HCT116 (cell line): ENCODE results near the gene EEF1AKMT2. TPM values are rescaled to one million over a fixed set of nuclear protein-coding genes. Genes with fewer than 3 reads are reported as not detected.

Source experiments
- ATAC-seq: fragments of 200-7000 bp; cut with Tn5 transposase; 2 replicates; pipeline ENCODE4 v1.9.1; 2020; ENCODE audit warnings: mild to moderate bottlenecking, moderate library complexity
- BruUV-seq: library from RNA; stranded (reverse); fragments of 400-500 nt; replicated peaks from 2 replicates; lab custom pipeline; 2021; lab: Mats Ljungman, UMichigan
- CTCF ChIA-PET: fragments of 300-600 bp; sonication (Branson Sonifier 250); formaldehyde crosslinking; loops from one replicate; lab custom pipeline; 2021; ENCODE audit warnings: antibody characterized with exemption; lab: Charles Lee
- POLR2A ChIA-PET: fragments of 300-600, 350-600 bp; sonication (Branson Sonifier 250); formaldehyde crosslinking; loops from one replicate; lab custom pipeline; 2021; ENCODE audit warnings: antibody characterized with exemption; lab: Charles Lee
- RAD21 ChIA-PET, 2 experiments: fragments of 300-600 bp; sonication (Branson Sonifier 250); formaldehyde crosslinking; loops; one replicate each; lab custom pipeline; 2023; ENCODE audit warnings: low total read pairs in 2 of 2; ENCODE audit not compliant: uncharacterized antibody in 2 of 2, unreplicated experiment in 2 of 2, low non-redundant PET in 1 of 2; lab: Charles Lee
- DNase-seq: peaks from one replicate; pipeline ENCODE4 v3.0.0-alpha.2; 2010; ENCODE audit warnings: low read depth, low spot score
- H2AFZ ChIP-seq: fragments of 200-600 bp; shearing (Covaris generic), sonication (generic); 2 replicates; pipeline ENCODE4 v1.6.1; 2017; ENCODE audit warnings: low read depth, mixed run types, mixed read lengths, antibody characterized with exemption, low read length; ENCODE audit not compliant: poor library complexity, severe bottlenecking
- H3K27ac ChIP-seq: 2 replicates; pipeline ENCODE4 v1.5.1; 2012; ENCODE audit warnings: low read depth, low read length
- H3K27me3 ChIP-seq: fragments of 200-600 bp; sonication (generic); 2 replicates; pipeline ENCODE4 v1.6.1; 2016; ENCODE audit warnings: mixed run types, low read length, mixed read lengths; ENCODE audit not compliant: insufficient read depth
- H3K36me3 ChIP-seq, 2 experiments: fragments of 200-500 bp in 1 of 2; fragments of 200-600 bp in 1 of 2; sonication (Bioruptor generic) in 1 of 2; sonication (generic) in 1 of 2; 2 replicates each; pipeline versions ENCODE4 v1.5.1 to v1.6.1; 2014 to 2016; ENCODE audit warnings: low read length in 2 of 2, inconsistent platforms in 1 of 2, mixed read lengths in 1 of 2, mixed run types in 1 of 2; ENCODE audit not compliant: insufficient read depth in 2 of 2, control insufficient read depth in 1 of 2
- H3K4me1 ChIP-seq, 2 experiments: fragments of 200-600 bp in 1 of 2; sonication (generic) in 1 of 2; 2 replicates each; pipeline versions ENCODE4 v1.5.1 to v1.6.1; 2012 to 2017; ENCODE audit warnings: low read length in 2 of 2, inconsistent platforms in 1 of 2, mild to moderate bottlenecking in 1 of 2, mixed read lengths in 1 of 2, mixed run types in 1 of 2, moderate library complexity in 1 of 2; ENCODE audit not compliant: insufficient read depth in 2 of 2, control insufficient read depth in 1 of 2
- H3K4me2 ChIP-seq: fragments of 200-600 bp; sonication (generic); 2 replicates; pipeline ENCODE4 v1.6.1; 2017; ENCODE audit warnings: mixed run types, low read length, mixed read lengths
- H3K4me3 ChIP-seq, 2 experiments: fragments of 200-600 bp in 1 of 2; sonication (generic) in 1 of 2; replicated peaks in 1 of 2; 2 replicates each; pipeline ENCODE4 v1.5.1; 2011 to 2016; ENCODE audit warnings: low read length in 2 of 2, control low read depth in 1 of 2, low read depth in 1 of 2, mild to moderate bottlenecking in 1 of 2, mixed read lengths in 1 of 2, mixed run types in 1 of 2
- H3K79me2 ChIP-seq: fragments of 200-600 bp; sonication (generic); 2 replicates; pipeline ENCODE4 v1.6.1; 2017; ENCODE audit warnings: mild to moderate bottlenecking, mixed run types, low read length, moderate library complexity, mixed read lengths; ENCODE audit not compliant: insufficient read depth
- H3K9ac ChIP-seq: fragments of 200-600 bp; sonication (generic); 2 replicates; pipeline ENCODE4 v1.6.1; 2016; ENCODE audit warnings: low read length, mixed read lengths
- H3K9me2 ChIP-seq: fragments of 200-600 bp; sonication (generic), shearing (Covaris generic); 2 replicates; pipeline ENCODE4 v1.6.1; 2017; ENCODE audit warnings: mixed run types, mild to moderate bottlenecking, moderate library complexity; ENCODE audit not compliant: insufficient read depth
- H3K9me3 ChIP-seq, 2 experiments: fragments of 200-500 bp in 1 of 2; fragments of 200-600 bp in 1 of 2; sonication (Bioruptor generic) in 1 of 2; sonication (generic) in 1 of 2; 2 replicates each; pipeline ENCODE4 v1.6.1; 2014 to 2017; ENCODE audit warnings: low read length in 2 of 2, mixed read lengths in 2 of 2, inconsistent platforms in 1 of 2, low read depth in 1 of 2, mild to moderate bottlenecking in 1 of 2, mixed run types in 1 of 2, moderate library complexity in 1 of 2; ENCODE audit not compliant: control insufficient read depth in 1 of 2, insufficient read depth in 1 of 2
- H4K20me1 ChIP-seq: fragments of 200-600 bp; sonication (generic), shearing (Covaris generic); 2 replicates; pipeline ENCODE4 v1.6.1; 2017; ENCODE audit warnings: mixed run types, mild to moderate bottlenecking, moderate library complexity; ENCODE audit not compliant: insufficient read depth
- ATF3 ChIP-seq: IDR thresholded peaks from 2 replicates; pipeline ENCODE4 v1.6.1; 2012
- CBX3 ChIP-seq: IDR thresholded peaks from 2 replicates; pipeline ENCODE4 v1.6.1; 2012; ENCODE audit warnings: low read depth
- CEBPB ChIP-seq: IDR thresholded peaks from 2 replicates; pipeline ENCODE4 v1.6.1; 2012; ENCODE audit warnings: low read depth
- CTCF ChIP-seq, 3 experiments: fragments of 200-600 bp in 1 of 3; sonication (generic) in 1 of 3; IDR thresholded peaks in 2 of 3; conservative IDR thresholded peaks in 1 of 3; 2 replicates each; pipeline ENCODE4 v1.5.1; 2012 to 2017; ENCODE audit warnings: low read depth in 2 of 3, low read length in 2 of 3, antibody characterized with exemption in 1 of 3, borderline replicate concordance in 1 of 3, control low read depth in 1 of 3, mild to moderate bottlenecking in 1 of 3, mixed read lengths in 1 of 3, mixed run types in 1 of 3, moderate library complexity in 1 of 3; ENCODE audit not compliant: insufficient read depth in 1 of 3
- EGR1 ChIP-seq: IDR thresholded peaks from 2 replicates; pipeline ENCODE4 v1.6.1; 2012; ENCODE audit warnings: low read depth
- EZH2 ChIP-seq: fragments of 200-600 bp; sonication (generic); IDR thresholded peaks from 2 replicates; pipeline ENCODE4 v1.6.1; 2017; ENCODE audit warnings: antibody characterized with exemption, mixed run types
- EZH2phosphoT487 ChIP-seq: fragments of 200-600 bp; IDR thresholded peaks from 2 replicates; pipeline ENCODE4 v1.6.1; 2018; ENCODE audit warnings: antibody characterized with exemption, borderline replicate concordance
- FOSL1 ChIP-seq: IDR thresholded peaks from 2 replicates; pipeline ENCODE4 v1.6.1; 2012; ENCODE audit warnings: low read depth
- JUND ChIP-seq: IDR thresholded peaks from 2 replicates; pipeline ENCODE4 v1.6.1; 2012
- MAX ChIP-seq: IDR thresholded peaks from 2 replicates; pipeline ENCODE4 v1.6.1; 2012
- POLR2A ChIP-seq: IDR thresholded peaks from 2 replicates; pipeline ENCODE4 v1.7.0; 2011; ENCODE audit warnings: borderline replicate concordance; ENCODE audit not compliant: insufficient read depth, insufficient read length; ENCODE audit errors: extremely low read depth
- POLR2AphosphoS5 ChIP-seq: IDR thresholded peaks from 2 replicates; pipeline ENCODE4 v1.6.1; 2011; ENCODE audit warnings: mild to moderate bottlenecking, low read depth, low read length, moderate library complexity
- REST ChIP-seq: IDR thresholded peaks from 2 replicates; pipeline ENCODE4 v1.6.1; 2012; ENCODE audit warnings: low read depth
- SRF ChIP-seq: IDR thresholded peaks from 2 replicates; pipeline ENCODE4 v1.6.1; 2012; ENCODE audit warnings: low read depth
- YY1 ChIP-seq: IDR thresholded peaks from 2 replicates; pipeline ENCODE4 v1.6.1; 2011; ENCODE audit warnings: low read length, low read depth, moderate library complexity, mild to moderate bottlenecking; ENCODE audit not compliant: insufficient replicate concordance; ENCODE audit errors: extremely low read depth
- ZBTB33 ChIP-seq: IDR thresholded peaks from 2 replicates; pipeline ENCODE4 v1.6.1; 2011; ENCODE audit warnings: mild to moderate bottlenecking, low read length, moderate library complexity; ENCODE audit not compliant: insufficient replicate concordance; ENCODE audit errors: extremely low read depth
- ZFX ChIP-seq: fragments of 450-650 bp; IDR thresholded peaks from 2 replicates; pipeline ENCODE4 v1.6.1; 2017
- ZNF274 ChIP-seq: fragments of 200-500 bp; sonication (Bioruptor generic); IDR thresholded peaks from 2 replicates; pipeline ENCODE4 v1.6.1; 2014; ENCODE audit warnings: mild to moderate bottlenecking, low read depth, low read length, inconsistent platforms
- intact Hi-C: fragments of 100-400 bp; cut with micrococcal nuclease; formaldehyde crosslinking; loops from 2 replicates; pipeline ENCODE4 v1.10.0; 2022
- total RNA-seq: library from RNA; stranded (reverse); gene quantifications from one replicate; pipeline ENCODE4 v1.2.1, GENCODE V29; 2021; ENCODE audit not compliant: unreplicated experiment

The EEF1AKMT2 gene
- total RNA-seq, 1 experiment from 2014 or later = 39.6 TPM

GRCh38 chr10:124708922-124709520, 82.7 kb downstream of the EEF1AKMT2 start:
- DNase-seq = no peak
- Histone ChIP-seq H3K4me3 (no peak overlapping the region), H3K4me1 (peaks cover 17 to 26% of the 10 kb centered on the region in 2 experiments; a peak in 3 of 4 replicates), H3K9me2 (no peaks in the 10 kb centered on the region), H3K4me2 (peak overlapping the region; percentile 4; the same call in 1 of the 2 replicates), H3K27me3 (no peaks in the 10 kb centered on the region), H3K79me2 (no peaks in the 10 kb centered on the region), H3K9ac (no peak overlapping the region), H3K9me3 (no peaks in the 10 kb centered on the region), H3K36me3 (peaks cover 0 to 4% of the 10 kb centered on the region in 2 experiments; a peak in 1 of 4 replicates), H3K27ac (no peak overlapping the region), H4K20me1 (no peaks in the 10 kb centered on the region), H2AFZ (no peak overlapping the region)
- intact Hi-C loops = no loop called here
- TF ChIP-seq ZNF274 = no peak
- no peak for TF ChIP-seq EZH2
- no peak for TF ChIP-seq ATF3
- no peak for TF ChIP-seq CEBPB
- no peak for TF ChIP-seq ZFX
- no peak for TF ChIP-seq EGR1
- TF ChIP-seq FOSL1 = no peak
- TF ChIP-seq REST = no peak
- no peak for TF ChIP-seq SRF
- no peak for TF ChIP-seq YY1
- no peak for TF ChIP-seq ZBTB33
- no peak for TF ChIP-seq MAX
- TF ChIP-seq CTCF (IDR thresholded peaks at IDR 0.05 in 2 of 3, conservative IDR thresholded peaks at IDR 0.05 in 1 of 3; ENCODE audit: borderline replicate concordance in 1 of 3, insufficient read depth in 1 of 3, low read depth in 2 of 3, low read length in 2 of 3) = no peak
- TF ChIP-seq POLR2A = no peak
- no peak for TF ChIP-seq CBX3
- no peak for TF ChIP-seq JUND
- no peak for TF ChIP-seq POLR2AphosphoS5
- TF ChIP-seq EZH2phosphoT487 = no peak
- BruUV-seq = no TSS peak
- RAD21 ChIA-PET = no interaction called here
- ATAC-seq = no peak
- POLR2A ChIA-PET = interaction anchor here (1.6 kb wide), 1 partner anchor 9 kb away, joined by 6 read pairs; no protein-coding TSS in a partner anchor
- CTCF ChIA-PET = interaction anchor here (1.3 to 1.9 kb wide), 2 partner anchors 33 to 36 kb away, joined by 5 to 7 read pairs; no protein-coding TSS in a partner anchor
